Measurements from ENCODE around the gene PPP1R9A.

The PPP1R9A gene

DNA sequence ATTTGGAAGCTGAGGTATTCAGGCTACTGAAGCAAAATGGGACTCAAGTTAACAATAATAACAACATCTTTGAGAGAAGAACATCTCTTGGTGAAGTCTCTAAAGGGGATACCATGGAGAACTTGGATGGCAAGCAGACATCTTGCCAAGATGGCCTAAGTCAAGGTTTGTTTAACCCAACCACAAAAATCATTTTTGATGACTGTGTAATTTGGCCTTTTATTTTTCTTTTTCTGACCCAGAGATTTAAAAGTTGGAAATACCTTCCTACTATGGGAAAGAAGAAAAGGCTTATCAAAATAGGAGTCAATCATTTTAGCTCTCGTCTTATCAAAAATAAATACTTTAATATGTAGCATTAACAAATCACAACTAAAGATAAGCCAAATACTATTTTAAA is 344.6 kb downstream of the PPP1R9A start:
- DNase-seq (ENCODE audit: low read depth in 2 of 3, low spot score in 2 of 3) = no peak

DNA sequence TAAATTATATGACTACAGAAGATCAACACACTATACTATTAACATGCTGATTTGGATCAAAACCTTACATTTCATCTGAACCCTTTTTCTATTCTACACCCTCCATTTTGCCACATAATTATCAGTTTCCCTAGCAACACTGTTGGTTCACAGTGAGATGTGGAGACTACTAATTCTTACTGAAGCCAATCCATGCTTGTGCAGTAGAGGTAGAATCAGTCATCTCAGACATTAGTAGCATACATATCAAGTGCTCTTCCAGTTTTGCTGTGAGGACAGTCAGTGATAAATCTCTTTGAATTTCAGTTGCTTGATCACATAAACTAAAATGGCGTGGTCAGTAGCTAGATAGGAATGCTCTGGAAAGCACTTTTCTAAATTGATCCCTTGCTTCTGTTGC is 346.6 kb downstream of the PPP1R9A start:
- DNase-seq (ENCODE audit: low read depth in 2 of 3, low spot score in 2 of 3) = no peak

DNA sequence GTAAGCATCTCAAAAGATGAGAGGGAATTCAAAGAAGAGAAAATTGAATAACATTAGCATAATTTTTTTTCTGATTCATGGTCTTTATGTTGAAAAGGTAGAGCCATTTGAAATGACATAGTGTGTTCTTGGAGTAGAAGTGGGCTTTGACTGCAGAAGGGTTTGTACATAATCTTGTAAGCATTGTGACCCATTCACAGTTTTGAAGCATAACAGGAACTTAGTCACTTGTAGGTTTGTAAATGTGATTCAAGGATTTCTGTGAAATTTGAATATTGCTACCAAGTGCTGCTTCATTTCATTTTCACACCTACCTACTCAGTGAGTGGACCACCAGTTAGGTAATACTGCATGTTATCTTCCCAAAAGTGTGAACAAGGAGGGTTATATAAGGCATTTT is 348.3 kb downstream of the PPP1R9A start:
- no peak for DNase-seq (ENCODE audit: low read depth in 2 of 3, low spot score in 2 of 3)

DNA sequence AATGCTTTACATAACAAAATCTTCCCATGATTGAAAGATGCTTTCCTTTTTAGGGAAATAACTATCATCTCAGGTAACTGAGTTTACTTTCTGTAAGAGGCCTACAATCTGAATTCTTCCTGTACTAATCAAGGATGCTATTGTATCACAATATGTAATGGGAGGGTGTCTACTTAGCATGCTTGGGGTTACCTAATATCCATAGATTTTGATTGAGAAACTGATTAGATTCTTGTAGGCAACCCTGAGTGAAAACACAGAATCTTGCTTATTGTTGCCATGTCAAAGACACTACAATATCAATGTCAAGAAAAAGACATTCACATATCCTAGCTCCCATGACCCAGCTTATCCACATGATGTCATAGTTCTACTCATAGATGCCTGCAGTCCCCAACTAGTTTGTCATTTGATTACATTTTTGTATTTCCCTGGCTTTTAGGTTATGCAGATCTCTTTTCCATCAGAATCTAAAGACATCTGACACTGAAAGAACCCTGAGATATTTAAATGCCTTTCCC is 354.6 kb downstream of the PPP1R9A start:
- DNase-seq (ENCODE audit: low read depth in 2 of 3, low spot score in 2 of 3) = no peak

DNA sequence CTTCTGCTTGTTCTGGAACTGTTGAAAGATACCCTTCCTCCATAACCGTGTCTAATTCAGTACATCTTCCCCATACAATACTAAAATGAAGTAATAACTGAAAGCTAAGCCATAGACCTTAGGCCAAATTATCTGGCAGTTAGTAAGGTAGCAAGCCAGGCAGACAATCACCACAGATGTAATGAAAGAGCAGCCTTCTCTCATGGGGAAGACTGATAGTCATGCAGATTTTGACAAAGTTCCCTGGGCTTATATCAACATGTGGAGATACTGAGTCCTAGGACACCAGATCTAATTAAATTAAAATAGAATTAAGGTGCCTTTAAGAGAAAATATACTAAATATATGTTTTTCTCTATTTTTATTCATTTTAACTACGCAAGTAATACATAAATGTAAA is 355.5 kb downstream of the PPP1R9A start:
- no peak for DNase-seq (ENCODE audit: low read depth in 2 of 3, low spot score in 2 of 3)

DNA sequence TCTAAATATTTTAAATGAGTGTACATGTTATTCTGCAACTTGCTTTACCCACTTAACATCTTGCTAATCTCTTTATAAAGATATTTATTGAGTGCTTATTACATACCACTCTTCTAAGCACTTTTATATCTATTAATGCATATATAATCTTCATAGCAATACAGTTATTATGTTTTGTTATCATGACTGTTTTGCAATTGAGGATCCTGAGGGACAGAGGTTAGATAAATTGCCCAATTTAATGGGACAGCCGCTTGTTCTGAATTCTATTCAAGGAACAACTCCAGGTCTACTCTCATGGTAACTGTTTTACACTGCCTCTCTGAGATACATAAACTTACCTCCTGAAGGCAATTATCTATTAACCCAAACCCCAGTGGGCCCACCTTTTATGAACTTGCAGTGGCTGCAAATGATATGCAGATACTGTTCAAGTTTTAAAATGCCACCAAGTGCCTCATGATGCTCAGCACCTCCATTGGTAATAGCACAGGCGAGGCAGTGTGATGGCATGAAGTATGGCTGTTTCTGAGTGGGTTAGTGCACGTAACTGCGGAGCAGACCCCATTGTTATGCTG is 356.5 kb downstream of the PPP1R9A start:
- DNase-seq (ENCODE audit: low read depth in 2 of 3, low spot score in 2 of 3) = no peak

DNA sequence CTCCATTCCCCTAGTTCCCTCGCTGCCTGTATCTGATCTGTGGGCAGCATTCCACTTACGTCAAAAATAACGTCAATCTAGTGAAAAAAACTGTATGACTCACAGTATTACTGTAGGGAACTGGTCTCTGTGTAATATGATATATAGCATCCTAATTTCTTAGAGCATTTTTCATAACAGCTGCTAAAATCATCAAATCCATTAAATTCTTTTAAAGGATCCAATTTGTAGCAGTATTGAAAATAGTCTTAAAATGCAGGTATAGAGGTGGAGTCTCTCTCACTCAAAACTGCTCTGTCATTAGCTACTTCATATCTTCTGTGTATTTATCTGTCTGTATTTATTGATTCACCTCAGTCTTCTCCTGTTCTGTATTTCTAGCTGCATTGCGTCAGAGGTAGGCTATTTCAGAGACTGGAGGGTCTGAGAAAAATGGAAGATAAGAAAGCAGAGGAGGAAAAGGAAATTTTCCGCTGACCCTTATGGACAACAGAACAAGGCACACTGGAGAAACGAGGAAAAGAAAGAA is 357.0 kb downstream of the PPP1R9A start:
- no peak for DNase-seq (ENCODE audit: low read depth in 2 of 3, low spot score in 2 of 3)

DNA sequence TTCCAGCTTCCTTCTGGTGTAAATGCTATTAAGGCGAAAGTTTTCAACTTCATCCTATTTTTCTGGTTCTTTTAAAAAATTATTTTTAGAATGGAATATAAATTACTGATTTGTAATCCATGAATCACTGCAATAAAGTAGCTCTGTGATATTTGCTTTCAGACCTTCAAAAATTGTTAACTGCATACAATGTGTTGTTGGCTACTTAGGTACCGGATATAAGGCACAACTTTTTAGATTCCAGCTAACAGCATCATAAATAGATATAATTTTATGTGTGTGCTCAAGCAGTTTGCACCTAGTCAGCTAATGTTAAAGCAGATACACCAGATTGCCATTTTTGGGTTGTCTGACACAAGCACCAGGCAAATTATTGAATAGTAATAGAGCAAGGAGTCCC is 358.2 kb downstream of the PPP1R9A start:
- DNase-seq (ENCODE audit: low read depth in 2 of 3, low spot score in 2 of 3) = no peak

DNA sequence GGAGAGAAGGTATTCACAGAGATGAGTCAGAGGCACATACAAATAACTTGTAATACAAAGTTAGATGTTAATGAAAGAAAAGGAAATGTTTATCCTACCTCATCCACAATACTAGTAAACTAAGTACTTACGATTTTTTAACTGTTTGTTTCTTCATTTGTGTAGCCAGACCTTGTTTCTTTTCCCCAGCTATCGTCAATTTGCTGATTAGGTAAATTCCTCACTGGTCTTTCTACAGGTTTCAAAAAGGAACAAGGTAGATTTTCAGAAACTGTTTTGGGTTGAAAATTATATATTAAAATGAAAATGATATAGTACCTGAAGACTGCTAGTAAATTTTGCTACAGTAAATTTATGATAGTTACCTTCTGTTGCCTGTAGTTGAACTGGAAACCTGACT is 360.4 kb downstream of the PPP1R9A start:
- no peak for DNase-seq (ENCODE audit: low read depth in 2 of 3, low spot score in 2 of 3)

DNA sequence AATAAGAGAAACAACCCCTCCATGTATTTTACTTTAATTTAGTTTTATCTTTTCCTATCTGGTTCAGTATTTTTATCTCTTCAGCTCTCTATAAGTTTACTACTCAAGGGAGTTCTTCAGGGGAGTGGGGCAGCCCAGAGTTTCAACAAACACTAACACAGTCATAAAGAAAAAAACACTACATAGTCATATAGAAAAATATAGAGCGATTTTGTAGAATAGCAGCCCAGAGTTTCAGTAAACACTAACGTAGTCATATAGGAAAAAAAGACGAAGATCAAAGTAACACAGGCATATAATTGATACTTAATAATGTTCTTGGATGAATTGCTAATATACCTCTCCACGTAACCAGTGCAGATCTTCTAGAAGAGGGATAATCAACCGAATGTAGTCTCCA is 362.2 kb downstream of the PPP1R9A start:
- DNase-seq (ENCODE audit: low read depth in 2 of 3, low spot score in 2 of 3) = no peak

DNA sequence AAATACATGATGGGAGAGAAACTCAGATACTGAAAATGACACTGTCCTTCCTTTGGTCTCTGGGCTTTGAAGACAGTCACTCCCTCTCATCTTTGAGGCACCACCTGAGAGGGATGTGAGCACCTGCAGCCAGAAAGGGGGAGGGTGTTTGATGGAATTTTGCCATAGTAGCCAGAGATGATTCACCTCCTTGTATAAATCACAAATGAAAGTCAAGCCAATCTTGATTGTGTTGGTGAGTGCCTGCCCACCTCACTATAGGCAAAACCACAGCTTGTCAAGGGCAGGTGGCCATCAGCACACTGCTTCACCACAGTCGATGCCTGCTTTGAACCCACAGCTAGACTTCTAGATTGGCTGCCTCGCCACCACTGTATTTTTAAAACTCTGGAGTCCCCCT is 368.7 kb downstream of the PPP1R9A start:
- DNase-seq (ENCODE audit: low read depth in 2 of 3, low spot score in 2 of 3) = no peak

DNA sequence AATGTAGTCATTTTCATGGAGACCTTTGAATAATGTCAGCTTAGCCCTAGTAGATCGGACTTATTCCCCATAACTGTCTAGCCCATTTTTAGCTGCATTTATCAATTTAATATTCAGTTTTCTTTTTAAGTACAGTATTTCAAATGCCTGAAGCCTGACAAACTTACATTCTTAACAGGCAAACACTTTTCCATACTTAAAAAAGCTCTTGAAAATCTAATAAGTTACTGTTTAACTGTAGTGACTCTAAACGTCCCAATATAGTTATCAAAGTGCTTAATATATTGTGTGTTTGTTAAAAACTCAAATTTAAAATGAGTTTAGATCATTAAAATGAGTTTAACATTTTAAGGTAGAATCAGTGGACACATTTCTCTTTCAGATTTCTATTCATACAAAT is 372.0 kb downstream of the PPP1R9A start:
- DNase-seq (ENCODE audit: low read depth in 2 of 3, low spot score in 2 of 3) = no peak

DNA sequence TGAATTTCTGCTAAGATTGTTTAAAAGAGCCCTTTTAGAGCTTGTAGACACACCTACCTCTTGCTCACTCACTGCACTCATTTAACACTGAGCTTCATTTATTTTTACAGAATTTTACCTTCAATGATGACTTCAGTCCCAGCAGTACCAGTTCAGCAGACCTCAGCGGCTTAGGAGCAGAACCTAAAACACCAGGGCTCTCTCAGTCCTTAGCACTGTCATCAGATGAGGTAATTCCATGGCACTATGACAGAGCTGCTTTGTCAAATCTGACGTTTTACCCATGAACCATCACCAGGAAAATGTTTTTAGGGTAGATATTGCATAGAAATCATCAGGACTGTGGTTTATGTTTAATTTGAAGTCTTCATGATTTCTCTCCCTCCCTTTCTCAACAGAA is 378.7 kb downstream of the PPP1R9A start:
- no peak for DNase-seq (ENCODE audit: low read depth in 2 of 3, low spot score in 2 of 3)

DNA sequence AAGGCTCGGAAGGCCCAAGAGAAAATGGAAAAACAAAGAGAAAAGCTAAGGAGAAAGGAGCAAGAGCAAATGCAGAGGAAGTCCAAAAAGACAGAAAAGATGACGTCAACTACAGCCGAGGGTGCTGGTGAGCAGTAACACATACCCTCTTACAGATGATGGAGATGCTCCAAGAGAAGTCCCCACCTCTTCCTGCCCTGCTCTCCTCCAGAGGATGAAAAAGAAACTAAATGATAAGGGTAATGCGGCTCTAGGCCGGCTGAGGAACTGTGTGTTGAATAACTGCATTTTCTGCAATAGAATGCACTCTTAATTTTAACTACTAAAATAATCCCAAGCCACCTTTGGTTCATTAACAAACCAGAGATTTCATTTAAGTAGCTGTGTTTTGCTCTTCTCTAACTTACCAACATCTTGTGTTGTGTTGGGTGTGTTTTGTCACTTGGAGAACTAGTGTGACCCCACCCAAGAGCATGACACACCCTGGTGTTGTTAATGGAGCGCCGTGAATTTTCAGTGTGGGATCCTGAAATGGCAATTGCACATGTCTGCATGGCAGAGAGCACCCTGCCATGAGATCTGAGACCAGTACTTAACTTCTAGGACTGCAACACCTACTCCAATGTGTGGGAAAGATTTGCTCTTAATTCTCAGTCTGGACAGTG is 382.9 kb downstream of the PPP1R9A start:
- no peak for DNase-seq (ENCODE audit: low read depth in 2 of 3, low spot score in 2 of 3)

DNA sequence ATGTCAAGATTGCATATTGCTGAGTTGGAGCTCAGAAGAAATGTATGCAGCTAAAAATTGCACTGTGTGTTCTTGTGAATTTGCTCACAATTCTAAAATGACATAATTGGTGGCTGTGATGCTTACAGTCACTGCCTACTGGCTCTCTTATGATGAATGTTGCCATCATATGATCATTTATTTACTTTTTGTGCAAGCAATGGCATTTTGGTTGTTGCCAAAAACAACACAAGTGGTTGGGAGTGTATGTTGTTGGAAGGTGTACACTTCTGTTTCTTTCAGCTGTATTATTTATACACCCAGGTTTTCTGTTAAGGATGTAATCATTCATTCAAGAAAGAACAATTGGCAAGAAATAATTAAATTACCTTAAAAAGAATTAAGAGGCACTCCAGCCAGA is 388.0 kb downstream of the PPP1R9A start:
- DNase-seq (ENCODE audit: low read depth in 2 of 3, low spot score in 2 of 3) = no peak

DNA sequence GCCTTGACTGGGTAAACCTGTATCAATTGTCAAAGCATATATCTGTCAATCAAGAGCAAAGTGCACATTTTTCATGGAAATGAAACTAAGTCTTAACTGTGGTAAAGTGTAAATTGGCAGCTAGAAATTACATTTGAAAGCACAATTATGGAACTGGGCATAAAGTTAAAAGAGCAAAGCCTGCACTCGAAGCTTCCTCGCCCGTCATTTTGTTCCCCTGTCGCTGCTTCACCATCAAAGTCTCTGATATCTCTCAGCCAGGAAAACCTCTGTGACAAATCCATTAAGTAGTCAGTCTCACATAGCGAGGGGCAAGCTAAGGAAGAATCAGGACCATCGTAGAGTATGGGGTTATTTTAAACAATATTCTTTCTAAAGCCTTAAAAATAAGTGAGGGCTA is 389.1 kb downstream of the PPP1R9A start:
- no peak for DNase-seq (ENCODE audit: low read depth in 2 of 3, low spot score in 2 of 3)

DNA sequence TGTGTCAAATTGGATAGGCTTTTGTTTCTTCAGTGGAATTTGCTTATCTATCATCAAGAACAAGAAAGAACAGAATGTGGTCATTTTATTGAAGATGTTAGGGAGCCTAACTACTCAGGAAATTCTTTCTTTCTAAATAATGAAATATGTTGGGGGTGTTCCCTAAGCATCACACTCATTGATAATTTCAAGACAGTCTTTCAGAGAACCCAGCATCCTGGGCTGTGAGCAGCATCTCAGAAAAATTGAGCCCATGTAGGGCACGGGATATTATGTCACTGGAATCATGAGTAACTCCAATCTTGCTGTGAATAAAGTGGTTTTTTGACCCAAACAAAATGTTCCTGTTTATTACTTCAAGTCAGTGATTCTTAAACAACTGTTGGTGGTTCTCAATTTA is 389.6 kb downstream of the PPP1R9A start:
- DNase-seq (ENCODE audit: low read depth in 2 of 3, low spot score in 2 of 3) = no peak

DNA sequence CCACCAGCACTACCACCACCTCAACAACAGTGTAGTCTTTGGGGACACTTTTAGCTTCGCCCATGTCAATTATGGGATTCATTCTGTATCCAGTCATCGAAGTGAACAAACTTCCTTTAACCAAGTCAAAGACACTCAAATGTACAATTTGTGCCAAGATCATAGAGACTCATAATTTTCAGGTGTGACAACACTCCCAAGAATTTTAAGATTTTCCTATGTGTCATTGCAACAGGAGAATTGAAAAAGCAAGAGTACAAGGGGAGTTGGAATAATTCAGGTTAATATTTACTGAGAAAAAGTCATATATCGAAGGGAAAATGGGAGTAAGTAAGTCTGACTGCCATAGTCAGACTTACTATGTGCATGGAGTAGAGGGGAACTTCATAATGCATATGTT is 390.7 kb downstream of the PPP1R9A start:
- DNase-seq (ENCODE audit: low read depth in 2 of 3, low spot score in 2 of 3) = no peak

DNA sequence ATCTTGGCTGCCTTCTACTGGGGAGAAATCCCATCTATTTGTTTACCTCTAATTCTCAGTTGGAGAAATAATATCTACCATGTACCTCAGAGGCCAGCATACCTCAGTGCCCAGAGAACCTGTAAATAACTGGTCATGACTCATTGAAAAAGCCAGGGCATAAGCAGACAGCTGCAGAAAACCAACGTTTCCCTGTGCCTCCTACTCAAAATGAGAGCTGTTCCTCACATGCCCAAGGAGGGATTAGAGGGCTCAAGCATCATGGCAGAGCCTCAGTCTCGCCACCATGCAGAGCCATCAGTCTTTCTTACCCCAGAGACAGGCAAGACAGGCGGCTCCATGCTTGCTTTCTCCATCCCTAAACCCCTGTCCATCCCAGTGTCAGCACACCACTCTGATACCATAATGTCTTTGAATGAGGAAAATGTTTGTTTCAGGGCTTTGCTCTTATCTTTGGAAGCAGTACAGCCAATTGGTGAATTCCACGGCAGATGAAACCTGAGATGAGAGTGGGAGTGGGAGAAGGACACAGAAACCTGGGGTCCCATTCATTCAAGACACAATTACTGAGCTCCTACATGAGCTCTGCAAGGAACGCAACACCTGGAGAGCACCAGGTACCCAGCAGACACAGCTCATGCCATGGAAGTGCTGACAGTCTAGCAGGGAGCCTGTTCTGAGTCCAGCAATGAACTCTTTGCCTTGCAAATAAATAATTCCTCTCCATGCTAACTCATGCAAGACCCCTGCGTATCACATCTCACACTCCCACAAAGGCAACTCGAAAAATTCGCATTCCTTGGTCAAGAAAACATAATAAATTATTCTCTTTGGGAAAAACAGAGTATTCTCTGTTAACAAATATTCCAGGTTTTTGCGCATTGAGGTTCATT is 395.9 kb downstream of the PPP1R9A start:
- no peak for DNase-seq (ENCODE audit: low read depth in 2 of 3, low spot score in 2 of 3)

DNA sequence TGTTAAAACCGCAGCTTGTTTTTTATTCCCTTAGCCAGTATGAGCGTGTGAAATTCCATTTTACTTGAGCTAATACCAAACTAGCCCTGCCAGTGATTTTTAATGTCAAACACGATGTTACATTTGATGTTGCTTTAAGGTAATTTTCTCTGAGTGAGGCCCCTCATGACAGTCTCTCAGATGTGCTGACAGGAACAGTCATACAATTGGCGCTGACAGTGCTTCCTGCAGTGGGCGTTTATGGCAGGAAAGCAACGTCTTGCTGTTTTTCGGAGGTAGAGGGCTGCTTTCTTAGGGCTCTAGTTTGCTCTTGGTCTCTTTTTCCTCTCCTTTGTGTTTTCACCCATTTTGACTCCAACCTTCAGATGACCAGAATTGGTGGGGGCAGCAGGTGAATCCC is 397.6 kb downstream of the PPP1R9A start:
- DNase-seq (ENCODE audit: low read depth in 2 of 3, low spot score in 2 of 3) = no peak

DNA sequence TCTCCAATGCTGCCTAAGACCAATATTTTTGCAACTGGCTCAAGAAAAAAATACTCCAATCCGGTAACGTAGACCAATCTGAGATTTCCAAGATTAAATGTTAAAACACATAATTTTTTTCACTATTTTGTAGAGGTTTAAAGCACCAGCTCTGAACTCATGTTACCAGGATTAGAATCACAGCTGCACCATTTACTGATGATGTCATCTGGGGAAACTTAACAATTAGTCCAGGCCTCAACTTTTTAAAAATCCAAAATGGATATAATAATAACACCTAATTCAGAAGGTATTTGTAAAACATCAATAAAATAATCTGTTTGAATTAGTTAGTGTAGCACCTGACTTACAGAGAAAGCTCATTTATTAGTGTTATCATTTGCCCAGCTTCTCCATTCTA is 402.6 kb downstream of the PPP1R9A start:
- no peak for DNase-seq (ENCODE audit: low read depth in 2 of 3, low spot score in 2 of 3)

DNA sequence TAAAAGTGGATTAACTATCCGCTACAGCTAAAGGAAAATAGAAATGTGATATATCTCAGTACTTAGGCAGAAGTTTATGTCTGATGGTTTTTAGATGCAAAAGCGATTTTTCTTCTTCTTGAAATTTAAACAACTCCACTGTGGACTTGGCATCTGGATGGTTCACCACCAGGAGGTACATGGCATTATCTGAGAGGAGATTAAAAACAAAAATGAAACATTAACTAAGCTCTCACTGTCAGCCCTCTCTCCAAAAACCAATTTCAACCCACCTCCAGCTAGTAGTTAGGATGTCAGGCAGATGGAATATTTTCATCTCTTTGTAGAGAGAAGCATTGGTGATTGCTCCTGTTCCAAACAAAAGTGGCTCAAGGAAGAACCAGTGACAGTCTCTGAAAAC is 404.0 kb downstream of the PPP1R9A start:
- no peak for DNase-seq (ENCODE audit: low read depth in 2 of 3, low spot score in 2 of 3)

Data from activated CD8-positive, alpha-beta memory T cell treated with anti-CD3 and anti-CD28 coated beads for 48 hours (primary cell).